ENCODE measurements around the gene EMC6.

The EMC6 gene

DNA sequence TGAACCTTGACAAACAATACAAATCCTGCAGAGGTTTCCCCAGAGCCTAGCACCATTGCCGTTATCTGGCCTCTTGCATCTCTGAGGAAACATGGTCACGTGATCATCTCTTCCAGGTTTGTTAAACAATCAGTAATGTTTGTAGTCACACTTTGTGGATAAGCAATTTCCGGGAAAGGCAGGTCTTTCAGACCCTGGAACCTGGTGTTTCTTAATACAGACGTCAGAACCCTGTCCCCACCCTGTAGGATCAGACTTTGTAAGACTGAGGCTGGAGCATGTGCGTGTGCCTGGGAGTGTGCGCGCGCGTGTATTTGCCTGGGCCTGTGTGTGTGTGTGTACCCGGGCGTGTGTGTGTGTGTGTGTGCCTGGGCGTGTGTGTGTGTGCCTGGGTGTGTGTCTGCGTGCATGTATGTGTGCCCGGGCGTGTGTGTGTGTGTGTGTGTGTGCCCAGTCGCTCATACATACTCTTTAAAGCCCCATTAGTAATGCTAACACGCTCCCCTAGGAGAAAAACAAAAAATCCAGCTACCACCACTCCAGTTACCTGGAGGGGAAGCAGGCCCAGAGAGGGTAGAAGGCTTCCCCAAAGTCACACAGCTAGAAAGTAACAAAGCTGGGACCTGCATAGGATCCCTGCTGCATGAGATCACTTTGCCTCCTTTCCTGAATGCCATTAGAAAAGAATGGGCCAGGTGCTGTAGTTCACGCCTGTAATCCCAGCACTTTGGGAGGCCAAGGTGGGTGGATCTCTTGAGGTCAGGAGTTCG lies 26.7 kb upstream of the EMC6 start:
- Mint-ChIP-seq H3K4me3 (no peak overlapping the region), H3K27me3 (no peaks in the 10 kb centered on the region), H3K4me1 (ENCODE audit: low read depth) (peaks cover 21% of the 10 kb centered on the region), H3K9me3 (ENCODE audit: low read depth) (no peaks in the 10 kb centered on the region), H3K36me3 (peaks cover 2% of the 10 kb centered on the region), H3K27ac (no peak overlapping the region)

DNA sequence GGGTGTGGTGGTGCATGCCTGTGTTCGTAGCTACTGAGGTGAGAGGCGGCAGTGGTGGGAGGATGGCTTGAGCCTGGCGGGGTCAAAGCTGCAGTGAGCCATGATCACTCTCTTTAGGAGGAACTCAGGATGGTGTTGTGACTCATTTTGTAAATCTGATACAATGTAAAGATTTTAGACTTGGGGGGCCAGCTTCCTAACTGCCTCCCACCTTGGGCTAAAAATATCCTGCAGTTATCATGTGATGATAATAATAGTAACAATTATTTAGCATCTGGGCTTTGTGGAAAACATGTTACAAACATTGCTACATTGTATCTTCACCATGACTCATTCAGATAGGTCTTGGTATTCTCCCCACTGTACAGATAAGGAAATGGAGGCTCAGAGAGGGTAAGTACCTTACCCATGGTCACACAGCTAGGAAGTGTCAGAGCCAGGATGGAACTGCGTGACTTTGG lies 24.7 kb upstream of the EMC6 start:
- Mint-ChIP-seq H3K27me3 (no peaks in the 10 kb centered on the region), H3K36me3 (peaks cover 2% of the 10 kb centered on the region), H3K4me1 (ENCODE audit: low read depth) (peaks cover 13% of the 10 kb centered on the region), H3K9me3 (ENCODE audit: low read depth) (no peaks in the 10 kb centered on the region), H3K27ac (no peak overlapping the region), H3K4me3 (peak overlapping the region; percentile 21)

DNA sequence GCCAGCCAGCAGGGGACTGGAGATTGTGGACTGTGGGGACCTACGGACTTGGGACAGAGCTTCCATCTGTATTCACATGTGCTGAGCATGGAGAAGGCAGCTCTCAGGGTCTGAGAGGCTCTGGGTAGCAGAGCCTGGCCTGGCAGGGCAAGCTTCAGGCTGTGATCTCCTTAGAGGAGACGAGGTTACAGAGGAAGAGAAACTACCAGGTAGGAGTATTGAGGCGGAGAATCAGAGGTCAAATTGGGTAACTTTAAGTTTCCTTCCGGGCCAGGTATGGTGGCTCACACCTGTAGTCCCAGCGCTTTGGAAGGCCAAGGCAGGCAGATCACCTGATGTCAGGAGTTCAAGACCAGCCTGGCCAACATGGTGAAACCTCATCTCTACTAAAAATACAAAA lies 23.3 kb upstream of the EMC6 start:
- peaks cover 2% of the 10 kb centered on the region for H3K36me3 Mint-ChIP-seq
- H3K27ac Mint-ChIP-seq, result no peak overlapping the region
- H3K4me1 Mint-ChIP-seq (ENCODE audit: low read depth), result peaks cover 6% of the 10 kb centered on the region
- no peaks in the 10 kb centered on the region for H3K27me3 Mint-ChIP-seq
- H3K9me3 Mint-ChIP-seq (ENCODE audit: low read depth), result no peaks in the 10 kb centered on the region
- no peak overlapping the region for H3K4me3 Mint-ChIP-seq

DNA sequence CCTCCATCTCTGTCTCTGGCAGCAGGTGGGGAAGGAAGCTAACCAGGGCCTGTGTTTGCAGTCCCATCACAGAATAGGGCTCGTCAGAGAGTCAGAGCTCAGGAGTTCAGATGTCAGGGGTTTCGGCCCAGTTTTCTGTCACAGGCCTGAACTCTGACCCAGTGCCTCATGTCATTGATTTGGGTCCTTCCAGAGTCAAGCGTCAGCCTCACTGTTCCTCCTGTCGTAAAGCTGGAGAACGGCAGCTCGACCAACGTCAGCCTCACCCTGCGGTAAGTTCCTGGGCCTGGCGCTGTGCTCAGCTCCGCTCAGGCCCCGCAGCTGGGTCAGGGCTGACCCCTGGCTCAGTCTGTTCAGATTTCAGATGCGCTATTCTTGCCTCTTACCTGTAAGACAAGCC lies 21.4 kb upstream of the EMC6 start:
- peaks cover 2% of the 10 kb centered on the region for H3K36me3 Mint-ChIP-seq
- H3K27ac Mint-ChIP-seq, result no peak overlapping the region
- no peaks in the 10 kb centered on the region for H3K9me3 Mint-ChIP-seq (ENCODE audit: low read depth)
- no peak overlapping the region for H3K4me3 Mint-ChIP-seq
- H3K27me3 Mint-ChIP-seq, result no peaks in the 10 kb centered on the region
- H3K4me1 Mint-ChIP-seq (ENCODE audit: low read depth), result peaks cover 5% of the 10 kb centered on the region

DNA sequence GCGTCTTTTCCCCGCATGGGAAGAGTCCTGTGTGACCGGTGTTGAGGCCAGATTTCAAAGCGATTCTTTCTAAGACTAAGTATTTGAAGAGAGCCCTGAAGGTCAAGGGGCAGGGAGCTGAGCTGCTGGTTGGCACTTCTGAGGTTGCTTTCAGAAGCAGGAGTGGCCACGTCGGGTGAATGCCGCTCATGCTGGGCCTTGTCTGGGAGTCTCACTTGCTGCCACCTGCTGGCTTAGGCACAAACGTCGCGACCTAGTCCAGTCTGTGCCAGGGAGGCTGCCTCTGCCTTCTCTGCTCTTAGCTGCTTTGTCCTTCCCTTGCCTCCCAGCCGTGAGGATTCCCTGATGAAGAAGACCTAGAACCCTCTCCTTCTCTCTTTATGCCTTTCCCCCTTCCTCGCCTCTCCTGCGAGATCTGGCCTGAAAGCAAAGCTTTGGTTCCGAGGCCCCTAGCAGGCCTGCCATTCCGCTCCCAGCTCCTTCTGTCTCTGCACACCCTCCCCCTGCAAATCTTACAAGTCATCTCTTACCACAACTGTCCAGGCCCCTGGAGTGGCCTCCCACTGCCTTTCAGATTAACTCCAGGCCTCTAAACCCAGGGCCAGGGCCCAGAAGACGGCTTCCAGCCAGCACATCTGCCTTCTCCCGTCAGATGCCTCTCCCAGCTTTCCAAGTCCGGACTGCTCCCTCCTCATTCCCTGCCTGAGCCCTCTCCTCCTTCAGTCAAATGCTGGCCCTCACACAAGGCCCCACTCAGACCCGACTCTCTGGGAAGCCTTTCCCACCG lies 20.6 kb upstream of the EMC6 start:
- Mint-ChIP-seq H3K27ac (no peak overlapping the region), H3K4me1 (ENCODE audit: low read depth) (peaks cover 3% of the 10 kb centered on the region), H3K27me3 (no peaks in the 10 kb centered on the region), H3K4me3 (no peak overlapping the region), H3K9me3 (ENCODE audit: low read depth) (no peaks in the 10 kb centered on the region), H3K36me3 (peaks cover 2% of the 10 kb centered on the region)

DNA sequence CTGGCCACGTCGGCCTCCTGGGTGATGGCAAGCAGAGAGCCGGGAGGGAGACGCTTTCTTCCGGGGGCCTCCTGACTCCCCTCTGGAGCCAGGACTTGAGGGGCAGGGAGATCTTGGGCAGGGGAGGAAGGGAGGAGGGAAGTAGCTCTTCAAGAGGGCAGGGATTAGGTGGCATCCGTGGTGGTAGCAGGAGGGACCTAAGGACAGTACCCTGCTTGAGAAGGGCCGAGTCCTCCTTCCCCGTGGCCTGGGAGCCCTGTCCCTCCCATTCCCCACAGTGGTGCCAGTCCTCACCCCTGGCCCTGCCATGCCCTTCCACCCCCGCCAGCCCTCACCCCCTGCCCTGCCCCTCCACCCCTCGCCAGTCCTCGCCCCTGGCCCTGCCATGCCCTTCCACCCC lies 12.8 kb upstream of the EMC6 start:
- H3K9me3 Mint-ChIP-seq (ENCODE audit: low read depth), result no peaks in the 10 kb centered on the region
- H3K36me3 Mint-ChIP-seq, result no peaks in the 10 kb centered on the region
- H3K4me3 Mint-ChIP-seq, result no peak overlapping the region
- no peak overlapping the region for H3K27ac Mint-ChIP-seq
- H3K4me1 Mint-ChIP-seq (ENCODE audit: low read depth), result no peaks in the 10 kb centered on the region
- H3K27me3 Mint-ChIP-seq, result no peaks in the 10 kb centered on the region

DNA sequence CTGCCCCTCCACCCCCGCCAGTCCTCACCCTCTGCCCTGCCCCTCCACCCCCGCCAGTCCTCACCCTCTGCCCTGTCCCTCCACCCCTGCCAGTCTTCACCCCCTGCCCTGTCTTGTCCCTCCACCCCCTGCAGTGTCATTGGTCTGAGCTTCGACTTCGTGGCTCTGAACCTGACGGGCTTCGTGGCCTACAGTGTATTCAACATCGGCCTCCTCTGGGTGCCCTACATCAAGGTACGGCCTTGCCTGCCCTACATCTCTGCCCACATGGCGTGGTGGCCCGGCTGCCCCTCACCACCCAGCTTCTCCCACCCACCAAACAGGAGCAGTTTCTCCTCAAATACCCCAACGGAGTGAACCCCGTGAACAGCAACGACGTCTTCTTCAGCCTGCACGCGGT lies 12.3 kb upstream of the EMC6 start:
- Mint-ChIP-seq H3K9me3 (ENCODE audit: low read depth) (no peaks in the 10 kb centered on the region), H3K27me3 (no peaks in the 10 kb centered on the region), H3K36me3 (no peaks in the 10 kb centered on the region), H3K4me1 (ENCODE audit: low read depth) (no peaks in the 10 kb centered on the region), H3K4me3 (no peak overlapping the region), H3K27ac (no peak overlapping the region)

DNA sequence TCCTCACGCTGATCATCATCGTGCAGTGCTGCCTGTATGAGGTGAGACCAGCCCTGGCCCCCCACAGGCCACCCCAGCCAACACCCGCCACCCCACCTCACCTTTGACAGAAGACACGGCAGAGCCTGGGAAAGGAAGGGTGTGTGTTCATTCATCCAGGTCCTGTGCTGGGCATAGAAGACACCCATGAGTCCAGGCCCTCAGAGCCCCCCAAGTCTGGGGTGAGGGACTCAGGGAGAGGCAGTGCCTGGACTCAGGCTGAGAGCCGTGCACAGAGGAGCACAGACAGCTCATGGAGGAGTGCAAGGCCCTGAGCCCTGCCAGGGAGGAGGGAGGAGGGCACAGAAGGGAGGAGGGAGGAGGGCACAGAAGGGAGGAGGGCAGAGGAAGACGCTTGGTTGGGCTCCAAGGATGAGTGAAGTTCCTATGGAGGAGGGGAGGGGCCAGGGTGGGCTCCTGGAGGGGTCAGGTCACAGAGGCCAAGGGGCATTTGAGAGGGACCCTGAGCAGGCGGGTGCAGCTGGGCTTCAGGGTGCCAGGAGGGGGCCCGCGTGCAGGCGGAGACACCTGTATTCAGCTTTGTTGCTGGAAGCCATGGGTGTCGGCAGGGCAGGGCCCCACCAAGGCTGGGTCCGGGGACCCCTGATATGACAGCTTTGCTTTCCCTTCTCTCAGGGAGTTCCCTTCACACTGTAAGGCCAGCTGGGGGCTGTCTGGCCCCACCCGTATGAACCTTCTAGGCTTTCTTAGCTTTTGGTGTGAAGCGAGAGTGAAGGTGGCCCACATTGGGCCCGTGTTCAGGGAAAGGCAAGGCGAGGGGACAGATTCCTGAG lies 11.6 kb upstream of the EMC6 start:
- Mint-ChIP-seq H3K27me3 (no peaks in the 10 kb centered on the region), H3K9me3 (ENCODE audit: low read depth) (no peaks in the 10 kb centered on the region), H3K4me3 (no peak overlapping the region), H3K36me3 (no peaks in the 10 kb centered on the region), H3K4me1 (ENCODE audit: low read depth) (no peaks in the 10 kb centered on the region), H3K27ac (no peak overlapping the region)

DNA sequence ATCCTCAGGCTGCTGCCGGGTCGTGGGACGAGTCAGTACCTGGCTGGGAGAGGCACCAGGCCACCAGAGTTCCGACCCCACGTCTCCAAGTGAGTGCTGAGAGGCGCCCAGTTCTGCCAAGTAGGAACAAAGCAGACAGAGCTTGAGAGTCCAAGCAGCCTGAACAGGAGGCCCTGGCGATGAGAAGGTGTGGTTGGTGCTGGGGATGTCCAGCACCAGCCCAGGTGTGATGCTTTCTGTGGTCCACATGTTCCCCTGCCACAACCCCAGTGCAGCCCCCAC lies 11.1 kb upstream of the EMC6 start:
- no peaks in the 10 kb centered on the region for H3K27me3 Mint-ChIP-seq
- no peak overlapping the region for H3K4me3 Mint-ChIP-seq
- no peak overlapping the region for H3K27ac Mint-ChIP-seq
- H3K4me1 Mint-ChIP-seq (ENCODE audit: low read depth), result no peaks in the 10 kb centered on the region
- no peaks in the 10 kb centered on the region for H3K9me3 Mint-ChIP-seq (ENCODE audit: low read depth)
- no peaks in the 10 kb centered on the region for H3K36me3 Mint-ChIP-seq

DNA sequence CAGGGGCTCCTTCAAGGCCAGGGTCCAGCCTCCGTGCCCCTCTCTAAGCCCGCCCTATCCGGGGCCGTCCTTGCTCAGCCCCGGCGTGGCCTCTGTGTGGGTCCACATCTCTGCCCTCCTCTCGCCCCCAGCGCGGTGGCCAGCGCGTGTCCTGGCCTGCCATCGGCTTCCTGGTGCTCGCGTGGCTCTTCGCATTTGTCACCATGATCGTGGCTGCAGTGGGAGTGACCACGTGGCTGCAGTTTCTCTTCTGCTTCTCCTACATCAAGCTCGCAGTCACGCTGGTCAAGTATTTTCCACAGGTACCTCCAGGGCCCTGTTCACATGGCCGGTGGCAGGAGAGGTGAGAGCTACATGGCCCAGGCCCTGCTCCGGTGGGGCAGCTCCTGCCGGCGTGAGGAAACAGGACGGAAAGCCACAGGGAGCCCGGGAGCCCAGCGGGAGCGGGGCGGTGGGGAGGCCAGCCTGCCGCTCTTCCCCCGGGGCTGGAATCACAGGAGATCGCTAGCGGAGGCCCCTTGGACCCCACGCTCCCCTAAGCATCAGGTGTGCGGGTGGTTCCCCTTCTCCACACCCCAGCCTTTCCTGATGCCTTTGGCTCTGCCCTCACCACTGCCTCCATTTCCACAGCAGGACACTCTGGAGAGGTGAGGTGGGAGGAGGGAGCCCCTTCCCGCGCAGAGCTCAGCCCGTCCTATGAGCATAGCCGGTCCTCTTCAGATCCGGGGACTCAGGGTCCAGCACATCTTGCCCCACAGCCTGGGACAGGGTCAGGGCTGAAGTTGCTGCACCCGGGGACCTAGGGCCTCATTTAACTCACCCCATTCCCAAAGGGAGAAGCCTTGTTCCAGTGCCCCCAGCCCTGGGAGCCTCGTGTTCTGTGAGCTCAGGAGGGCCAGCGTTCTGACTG lies 10.5 kb upstream of the EMC6 start:
- Mint-ChIP-seq H3K36me3 (no peaks in the 10 kb centered on the region), H3K4me1 (ENCODE audit: low read depth) (no peaks in the 10 kb centered on the region), H3K27ac (no peak overlapping the region), H3K4me3 (no peak overlapping the region), H3K9me3 (ENCODE audit: low read depth) (no peaks in the 10 kb centered on the region), H3K27me3 (no peaks in the 10 kb centered on the region)

DNA sequence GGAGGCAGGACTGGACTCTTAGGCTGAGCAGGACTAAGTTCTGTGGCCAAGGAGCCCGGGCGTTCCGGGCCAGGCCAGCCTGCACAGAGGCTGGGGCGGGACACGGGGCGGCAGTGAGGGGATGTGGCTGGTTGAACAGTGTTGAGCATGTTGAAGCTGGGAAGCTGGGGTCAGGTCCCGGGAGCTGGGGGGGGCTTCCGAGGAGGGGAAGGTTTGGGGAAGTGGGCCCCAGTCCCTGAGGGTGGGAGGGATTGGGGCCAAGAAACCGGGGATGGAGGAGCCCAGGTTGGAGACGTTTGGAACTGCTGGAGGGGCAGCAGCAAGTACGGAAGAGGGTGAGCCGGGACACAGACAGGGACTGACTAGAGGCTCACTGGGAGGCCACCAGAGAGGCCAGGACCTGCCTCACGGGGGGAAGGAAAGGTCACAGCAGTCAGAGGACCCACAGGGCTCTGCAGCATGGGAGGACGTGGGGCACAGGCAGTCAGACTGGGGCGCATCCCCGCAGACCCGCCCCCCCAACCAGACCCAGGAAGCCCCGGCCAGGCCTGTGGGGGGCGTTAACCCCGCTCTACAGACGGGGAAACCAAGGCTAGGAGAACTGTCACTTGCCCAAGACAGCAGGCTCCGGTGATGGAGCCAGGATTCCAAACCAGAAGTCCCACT lies 9.7 kb upstream of the EMC6 start:
- Mint-ChIP-seq H3K4me3 (no peak overlapping the region), H3K4me1 (ENCODE audit: low read depth) (no peaks in the 10 kb centered on the region), H3K27ac (no peak overlapping the region), H3K9me3 (ENCODE audit: low read depth) (no peaks in the 10 kb centered on the region), H3K27me3 (no peaks in the 10 kb centered on the region), H3K36me3 (no peaks in the 10 kb centered on the region)

DNA sequence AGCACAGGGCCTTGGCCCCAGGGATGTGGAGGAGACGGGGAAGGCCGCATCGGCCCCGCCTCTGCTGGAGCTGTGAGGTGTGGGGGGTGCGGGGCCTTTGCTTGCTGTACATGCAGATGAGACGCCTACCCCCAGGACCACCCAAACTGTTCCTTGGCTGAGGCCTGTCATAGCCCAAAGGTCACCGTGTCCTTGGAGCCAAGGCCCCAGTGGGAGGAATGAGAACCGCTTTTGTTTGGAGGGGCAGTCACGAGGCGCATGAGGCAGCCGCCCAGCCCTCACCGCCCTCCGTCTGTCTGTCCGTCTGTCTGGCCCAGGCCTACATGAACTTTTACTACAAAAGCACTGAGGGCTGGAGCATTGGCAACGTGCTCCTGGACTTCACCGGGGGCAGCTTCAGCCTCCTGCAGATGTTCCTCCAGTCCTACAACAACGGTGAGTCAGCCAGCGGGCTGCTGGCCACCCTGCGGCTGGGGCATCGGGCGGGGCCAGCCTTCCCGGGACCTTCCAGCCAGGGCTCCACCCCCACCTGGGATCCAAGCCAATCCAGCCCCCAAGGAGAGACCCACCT lies 9.0 kb upstream of the EMC6 start:
- no peaks in the 10 kb centered on the region for H3K27me3 Mint-ChIP-seq
- H3K9me3 Mint-ChIP-seq (ENCODE audit: low read depth), result no peaks in the 10 kb centered on the region
- no peak overlapping the region for H3K4me3 Mint-ChIP-seq
- no peak overlapping the region for H3K27ac Mint-ChIP-seq
- H3K4me1 Mint-ChIP-seq (ENCODE audit: low read depth), result no peaks in the 10 kb centered on the region
- no peaks in the 10 kb centered on the region for H3K36me3 Mint-ChIP-seq

DNA sequence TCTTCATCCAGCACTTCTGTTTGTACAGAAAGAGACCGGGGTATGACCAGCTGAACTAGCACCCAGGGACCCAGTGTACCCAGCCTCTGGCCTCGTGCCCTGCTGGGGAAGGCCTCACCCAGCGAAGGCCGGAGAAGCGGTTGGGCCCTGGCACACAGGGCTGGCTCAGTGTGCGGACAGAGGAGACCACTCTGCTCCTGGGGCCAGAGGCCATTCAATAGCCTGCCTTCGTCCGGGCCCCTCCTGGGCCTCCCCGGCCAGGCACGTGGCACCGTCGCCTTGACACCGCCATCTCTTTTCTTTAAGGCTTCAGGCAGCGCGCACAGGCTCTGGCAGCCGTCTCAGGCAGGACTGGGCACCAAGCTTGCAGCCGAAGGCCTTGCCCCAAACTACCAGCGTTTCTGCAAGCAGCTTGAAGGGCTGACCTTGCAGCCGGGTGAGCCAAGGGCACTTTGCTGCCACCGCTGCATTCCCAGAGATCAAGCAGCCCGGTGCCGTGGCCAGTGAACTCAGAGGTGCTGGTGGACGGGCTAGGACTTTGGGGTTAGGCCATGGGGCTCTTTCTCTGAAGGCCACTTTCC lies 8.2 kb upstream of the EMC6 start:
- H3K4me1 Mint-ChIP-seq (ENCODE audit: low read depth), result peaks cover 3% of the 10 kb centered on the region
- no peaks in the 10 kb centered on the region for H3K36me3 Mint-ChIP-seq
- no peaks in the 10 kb centered on the region for H3K9me3 Mint-ChIP-seq (ENCODE audit: low read depth)
- no peak overlapping the region for H3K27ac Mint-ChIP-seq
- H3K27me3 Mint-ChIP-seq, result no peaks in the 10 kb centered on the region
- H3K4me3 Mint-ChIP-seq, result no peak overlapping the region
